ENCODE measurements around the gene SPRY4.
"Not testable (repeated sequence)": the region's sequence is repeated elsewhere in the genome, so short reads cannot be mapped to it uniquely, and the experiment has no call there.

The SPRY4 gene

GRCh38 chr5:142277796-142278195 is 47.0 kb downstream of the SPRY4 start:
- no peaks in the 10 kb centered on the region for H3K9me3 ChIP-seq (ENCODE audit: low read length)
- H3K4me1 ChIP-seq (ENCODE audit: insufficient read depth, low read length) = no peaks in the 10 kb centered on the region
- H3K4me3 ChIP-seq (ENCODE audit: low read depth in 1 of 2, low read length in 2 of 2) = no peak overlapping the region
- no peaks in the 10 kb centered on the region for H3K27me3 ChIP-seq (ENCODE audit: control insufficient read depth in 1 of 2, insufficient read depth in 2 of 2, low read length in 2 of 2)
- no peak overlapping the region for H3K9ac ChIP-seq (ENCODE audit: low read length)
- H3K27ac ChIP-seq (ENCODE audit: low read depth, low read length) = no peak overlapping the region
- no peaks in the 10 kb centered on the region for H3K36me3 ChIP-seq (ENCODE audit: insufficient read depth, low read length)

DNA sequence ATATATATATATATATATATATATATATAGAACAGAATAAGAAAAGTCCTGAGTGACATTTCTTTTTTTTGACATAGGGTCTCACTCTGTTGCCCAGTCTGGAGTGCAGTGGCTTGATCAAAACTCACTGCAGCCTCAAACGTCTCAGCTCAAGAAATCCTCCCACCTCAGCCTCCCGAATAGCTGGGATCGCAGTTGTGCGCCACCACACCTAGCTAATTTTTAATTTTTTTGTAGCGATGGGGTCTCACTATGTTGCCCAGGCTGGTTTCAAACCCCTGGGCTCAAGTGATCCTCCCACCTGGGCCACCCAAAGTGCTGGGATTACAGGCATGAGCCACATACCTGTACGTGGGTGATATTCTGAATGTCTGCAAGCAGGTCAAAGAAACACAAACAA is 48.3 kb downstream of the SPRY4 start:
- H3K9ac ChIP-seq (ENCODE audit: low read length) = no peak overlapping the region
- H3K4me1 ChIP-seq (ENCODE audit: insufficient read depth, low read length) = no peaks in the 10 kb centered on the region
- no peak overlapping the region for H3K27ac ChIP-seq (ENCODE audit: low read depth, low read length)
- H3K27me3 ChIP-seq (ENCODE audit: control insufficient read depth in 1 of 2, insufficient read depth in 2 of 2, low read length in 2 of 2) = no peaks in the 10 kb centered on the region
- no peaks in the 10 kb centered on the region for H3K9me3 ChIP-seq (ENCODE audit: low read length)
- no peaks in the 10 kb centered on the region for H3K36me3 ChIP-seq (ENCODE audit: insufficient read depth, low read length)
- H3K4me3 ChIP-seq (ENCODE audit: low read depth in 1 of 2, low read length in 2 of 2) = no peak overlapping the region

GRCh38 chr5:142275496-142275895 is 49.3 kb downstream of the SPRY4 start:
- Histone ChIP-seq H3K36me3 (ENCODE audit: insufficient read depth, low read length) (no peaks in the 10 kb centered on the region), H3K27ac (ENCODE audit: low read depth, low read length) (no peak overlapping the region), H3K4me1 (ENCODE audit: insufficient read depth, low read length) (no peaks in the 10 kb centered on the region), H3K4me3 (ENCODE audit: low read depth in 1 of 2, low read length in 2 of 2) (no peak overlapping the region), H3K9ac (ENCODE audit: low read length) (no peak overlapping the region), H3K27me3 (ENCODE audit: control insufficient read depth in 1 of 2, insufficient read depth in 2 of 2, low read length in 2 of 2) (no peaks in the 10 kb centered on the region), H3K9me3 (ENCODE audit: low read length) (no peaks in the 10 kb centered on the region)

GRCh38 chr5:142272596-142272995 is 52.2 kb downstream of the SPRY4 start:
- H3K27me3 ChIP-seq (ENCODE audit: control insufficient read depth in 1 of 2, insufficient read depth in 2 of 2, low read length in 2 of 2); H3K27ac ChIP-seq (ENCODE audit: low read depth, low read length); H3K9me3 ChIP-seq (ENCODE audit: low read length); H3K4me3 ChIP-seq (ENCODE audit: low read depth in 1 of 2, low read length in 2 of 2); H3K9ac ChIP-seq (ENCODE audit: low read length); H3K4me1 ChIP-seq (ENCODE audit: insufficient read depth, low read length); H3K36me3 ChIP-seq (ENCODE audit: insufficient read depth, low read length): not testable (repeated sequence)

GRCh38 chr5:142264084-142264483 is 60.7 kb downstream of the SPRY4 start:
- H3K4me1 ChIP-seq (ENCODE audit: insufficient read depth, low read length) = not testable (repeated sequence)

DNA sequence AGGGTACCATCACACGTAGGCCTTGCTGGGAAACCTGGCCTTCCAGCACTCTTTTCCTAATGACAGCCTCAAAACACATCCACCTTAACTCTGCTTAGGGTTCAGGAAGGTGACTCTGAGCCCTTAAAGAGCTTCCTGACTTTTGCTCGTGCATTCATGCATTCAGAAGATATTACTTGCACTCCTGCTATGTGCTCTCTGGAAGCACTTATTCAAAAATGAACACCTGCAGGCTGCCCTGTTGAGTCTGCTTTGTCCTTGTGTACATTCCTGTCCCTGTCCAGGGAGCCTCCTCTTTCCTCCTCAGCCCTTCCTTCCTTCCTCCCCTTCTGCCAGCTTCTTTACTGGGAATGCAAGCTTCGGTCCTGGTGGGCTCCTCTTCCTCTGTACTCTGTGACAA is 61.5 kb downstream of the SPRY4 start:
- Histone ChIP-seq H3K27me3 (ENCODE audit: control insufficient read depth in 1 of 2, insufficient read depth in 2 of 2, low read length in 2 of 2) (no peaks in the 10 kb centered on the region), H3K4me1 (ENCODE audit: insufficient read depth, low read length) (no peaks in the 10 kb centered on the region), H3K27ac (ENCODE audit: low read depth, low read length) (no peak overlapping the region)

More at GRCh38 chr5:142264084-142264483, 60.7 kb downstream of the SPRY4 start:
- H3K9me3 ChIP-seq (ENCODE audit: low read length); H3K4me3 ChIP-seq (ENCODE audit: low read depth in 1 of 2, low read length in 2 of 2); H3K9ac ChIP-seq (ENCODE audit: low read length); H3K36me3 ChIP-seq (ENCODE audit: insufficient read depth, low read length); H3K27me3 ChIP-seq (ENCODE audit: control insufficient read depth in 1 of 2, insufficient read depth in 2 of 2, low read length in 2 of 2); H3K27ac ChIP-seq (ENCODE audit: low read depth, low read length): not testable (repeated sequence)

GRCh38 chr5:142262683-142263082 is 62.1 kb downstream of the SPRY4 start:
- no peaks in the 10 kb centered on the region for H3K9me3 ChIP-seq (ENCODE audit: low read length)
- no peaks in the 10 kb centered on the region for H3K4me1 ChIP-seq (ENCODE audit: insufficient read depth, low read length)
- no peak overlapping the region for H3K4me3 ChIP-seq (ENCODE audit: low read depth in 1 of 2, low read length in 2 of 2)
- no peak overlapping the region for H3K27ac ChIP-seq (ENCODE audit: low read depth, low read length)
- H3K27me3 ChIP-seq (ENCODE audit: control insufficient read depth in 1 of 2, insufficient read depth in 2 of 2, low read length in 2 of 2) = no peaks in the 10 kb centered on the region
- H3K36me3 ChIP-seq (ENCODE audit: insufficient read depth, low read length) = no peaks in the 10 kb centered on the region
- H3K9ac ChIP-seq (ENCODE audit: low read length) = no peak overlapping the region

More for the DNA sequence above, 61.5 kb downstream of the SPRY4 start:
- Histone ChIP-seq H3K4me3 (ENCODE audit: low read depth in 1 of 2, low read length in 2 of 2) (no peak overlapping the region), H3K9ac (ENCODE audit: low read length) (no peak overlapping the region), H3K9me3 (ENCODE audit: low read length) (no peaks in the 10 kb centered on the region), H3K36me3 (ENCODE audit: insufficient read depth, low read length) (no peaks in the 10 kb centered on the region)
